Neural progenitor cell (in vitro differentiated cells): ENCODE data around the gene PEX5L. TPM values are rescaled to one million over a fixed set of nuclear protein-coding genes. Genes with fewer than 3 reads are reported as not detected.
"Not testable (repeated sequence)": the region's sequence is repeated elsewhere in the genome, so short reads cannot be mapped to it uniquely, and the experiment has no call there.

Experiments
- DNase-seq: peaks from one replicate; pipeline ENCODE4 v3.0.0-alpha.2; 2016; ENCODE audit warnings: low spot score
- H2AFZ ChIP-seq: fragments of 200-600 bp; sonication (generic); replicated peaks from 2 replicates; pipeline ENCODE4 v1.6.1; 2016; ENCODE audit warnings: antibody characterized with exemption
- H3F3A ChIP-seq: fragments of 200-600 bp; sonication (generic); 2 replicates; pipeline ENCODE4 v1.6.1; 2016; ENCODE audit warnings: antibody characterized with exemption, low read depth
- H3K27ac ChIP-seq: fragments of 200-600 bp; sonication (generic); 2 replicates; pipeline ENCODE4 v1.5.1; 2016; ENCODE audit warnings: mild to moderate bottlenecking
- H3K27me3 ChIP-seq: fragments of 200-600 bp; sonication (generic); 2 replicates; pipeline ENCODE4 v1.6.1; 2016; ENCODE audit warnings: mild to moderate bottlenecking, moderate library complexity
- H3K36me3 ChIP-seq: fragments of 200-600 bp; sonication (generic); 2 replicates; pipeline ENCODE4 v1.5.1; 2016
- H3K4me1 ChIP-seq: fragments of 200-600 bp; sonication (generic); 2 replicates; pipeline ENCODE4 v1.6.1; 2016; ENCODE audit warnings: mixed run types
- H3K4me2 ChIP-seq: fragments of 200-600 bp; sonication (generic); 2 replicates; pipeline ENCODE4 v1.6.1; 2016
- H3K4me3 ChIP-seq: fragments of 200-600 bp; sonication (generic); 2 replicates; pipeline ENCODE4 v1.5.1; 2016
- H3K79me2 ChIP-seq: fragments of 200-600 bp; sonication (generic); 2 replicates; pipeline ENCODE4 v1.6.1; 2016; ENCODE audit warnings: low read depth
- H3K9ac ChIP-seq: fragments of 200-600 bp; sonication (generic); 2 replicates; pipeline ENCODE4 v1.6.1; 2016
- H3K9me3 ChIP-seq: fragments of 200-600 bp; sonication (generic); 2 replicates; pipeline ENCODE4 v1.5.1; 2016; ENCODE audit warnings: low read depth
- H4K20me1 ChIP-seq: fragments of 200-600 bp; sonication (generic); 2 replicates; pipeline ENCODE4 v1.6.1; 2016; ENCODE audit warnings: low read depth
- H3K27ac Mint-ChIP-seq: 3 replicates; pipeline ENCODE4 v1.8.0; 2021; ENCODE audit warnings: mixed read lengths
- H3K27me3 Mint-ChIP-seq: 2 replicates; pipeline ENCODE4 v1.8.0; 2022; ENCODE audit warnings: low read depth, mild to moderate bottlenecking, inconsistent platforms, moderate library complexity, mixed read lengths; ENCODE audit not compliant: insufficient read depth
- H3K36me3 Mint-ChIP-seq: 3 replicates; pipeline ENCODE4 v1.8.0; 2021; ENCODE audit warnings: mixed read lengths
- H3K4me1 Mint-ChIP-seq: 3 replicates; pipeline ENCODE4 v1.8.0; 2021; ENCODE audit warnings: mixed read lengths
- H3K4me3 Mint-ChIP-seq: 3 replicates; pipeline ENCODE4 v1.8.0; 2021; ENCODE audit warnings: mild to moderate bottlenecking, moderate library complexity, mixed read lengths
- H3K9me3 Mint-ChIP-seq: 3 replicates; pipeline ENCODE4 v1.8.0; 2020; ENCODE audit warnings: mixed read lengths
- EZH2 ChIP-seq: fragments of 200-600 bp; sonication (generic); IDR thresholded peaks from 2 replicates; pipeline ENCODE4 v1.6.1; 2017; ENCODE audit warnings: antibody characterized with exemption, mild to moderate bottlenecking, moderate library complexity
- EZH2phosphoT487 ChIP-seq: fragments of 200-600 bp; sonication (generic); IDR thresholded peaks from 2 replicates; pipeline ENCODE4 v1.6.1; 2017; ENCODE audit warnings: antibody characterized with exemption
- total RNA-seq: library from RNA; depleted of rRNA; stranded (reverse); fragments of >200 nt; gene quantifications from 2 replicates; pipeline ENCODE4 v1.2.3, GENCODE V29; 2015; ENCODE audit warnings: low replicate concordance
- TF ChIP-seq, protein P1 (sequence below): fragments of 200-600 bp; sonication (generic); IDR thresholded peaks from 2 replicates; pipeline ENCODE4 v1.5.1; 2017; ENCODE audit warnings: antibody characterized with exemption, mild to moderate bottlenecking

The PEX5L gene
- total RNA-seq, 1 donor from 2014 or later, result 0.90 TPM

DNA sequence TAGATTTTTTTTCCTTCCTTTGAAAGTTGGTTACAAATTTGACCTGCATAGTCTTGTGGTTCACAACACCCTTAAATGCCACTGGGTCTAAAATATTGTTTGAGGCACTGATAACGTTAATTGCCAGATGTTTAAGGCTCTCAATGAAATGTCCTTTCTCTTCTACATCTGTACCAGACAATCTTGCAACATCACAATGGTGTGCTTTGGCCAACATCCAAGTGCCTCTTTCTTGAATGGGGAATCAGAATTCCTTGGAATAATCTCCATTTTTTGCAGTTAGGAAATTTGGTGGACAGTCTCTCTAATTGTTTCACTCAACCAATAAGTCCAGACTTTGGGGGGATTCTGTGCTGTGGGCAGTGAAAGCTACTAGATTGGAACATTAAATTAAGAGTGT is 26.0 kb upstream of the PEX5L start:
- Histone ChIP-seq H4K20me1 (no peaks in the 10 kb centered on the region), H3K4me3 (no peak overlapping the region), H3K36me3 (no peaks in the 10 kb centered on the region), H3K4me1 (no peaks in the 10 kb centered on the region), H2AFZ (no peak overlapping the region), H3K27me3 (no peaks in the 10 kb centered on the region), H3K9me3 (no peaks in the 10 kb centered on the region), H3K4me2 (no peak overlapping the region), H3K79me2 (no peaks in the 10 kb centered on the region), H3K27ac (no peak overlapping the region), H3K9ac (no peak overlapping the region), H3F3A (no peaks in the 10 kb centered on the region)
- H3K4me1 Mint-ChIP-seq, result no peaks in the 10 kb centered on the region
- no peak for TF ChIP-seq EZH2
- TF ChIP-seq, protein P1, sequence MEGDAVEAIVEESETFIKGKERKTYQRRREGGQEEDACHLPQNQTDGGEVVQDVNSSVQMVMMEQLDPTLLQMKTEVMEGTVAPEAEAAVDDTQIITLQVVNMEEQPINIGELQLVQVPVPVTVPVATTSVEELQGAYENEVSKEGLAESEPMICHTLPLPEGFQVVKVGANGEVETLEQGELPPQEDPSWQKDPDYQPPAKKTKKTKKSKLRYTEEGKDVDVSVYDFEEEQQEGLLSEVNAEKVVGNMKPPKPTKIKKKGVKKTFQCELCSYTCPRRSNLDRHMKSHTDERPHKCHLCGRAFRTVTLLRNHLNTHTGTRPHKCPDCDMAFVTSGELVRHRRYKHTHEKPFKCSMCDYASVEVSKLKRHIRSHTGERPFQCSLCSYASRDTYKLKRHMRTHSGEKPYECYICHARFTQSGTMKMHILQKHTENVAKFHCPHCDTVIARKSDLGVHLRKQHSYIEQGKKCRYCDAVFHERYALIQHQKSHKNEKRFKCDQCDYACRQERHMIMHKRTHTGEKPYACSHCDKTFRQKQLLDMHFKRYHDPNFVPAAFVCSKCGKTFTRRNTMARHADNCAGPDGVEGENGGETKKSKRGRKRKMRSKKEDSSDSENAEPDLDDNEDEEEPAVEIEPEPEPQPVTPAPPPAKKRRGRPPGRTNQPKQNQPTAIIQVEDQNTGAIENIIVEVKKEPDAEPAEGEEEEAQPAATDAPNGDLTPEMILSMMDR, result no peak
- no peak for TF ChIP-seq EZH2phosphoT487
- H3K27me3 Mint-ChIP-seq, result no peaks in the 10 kb centered on the region
- H3K27ac Mint-ChIP-seq, result no peak overlapping the region
- H3K36me3 Mint-ChIP-seq, result no peaks in the 10 kb centered on the region
- H3K9me3 Mint-ChIP-seq, result no peaks in the 10 kb centered on the region
- DNase-seq, result no peak
- H3K4me3 Mint-ChIP-seq, result no peak overlapping the region

DNA sequence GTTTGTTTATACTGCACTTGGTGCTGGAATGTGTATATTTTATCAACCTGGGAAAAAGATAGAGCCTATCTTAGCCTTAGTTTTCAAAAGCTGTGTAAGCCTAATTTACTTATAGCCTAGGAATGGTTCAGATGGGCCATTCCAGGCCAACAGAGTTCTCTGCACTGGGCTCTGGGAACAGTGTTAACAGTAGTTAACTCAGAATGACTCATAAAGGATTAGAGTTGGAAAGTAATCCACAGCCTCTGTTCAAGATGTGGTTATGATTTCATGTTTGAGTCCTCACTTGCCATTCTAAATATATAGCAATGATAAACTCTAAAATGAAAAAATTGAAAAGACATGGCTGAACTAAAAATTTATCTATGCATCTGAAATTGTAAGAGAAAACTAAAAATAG is 22.6 kb upstream of the PEX5L start:
- no peaks in the 10 kb centered on the region for H3K27me3 Mint-ChIP-seq
- H3K9me3 Mint-ChIP-seq, result no peaks in the 10 kb centered on the region
- no peaks in the 10 kb centered on the region for H3K79me2 ChIP-seq

DNA sequence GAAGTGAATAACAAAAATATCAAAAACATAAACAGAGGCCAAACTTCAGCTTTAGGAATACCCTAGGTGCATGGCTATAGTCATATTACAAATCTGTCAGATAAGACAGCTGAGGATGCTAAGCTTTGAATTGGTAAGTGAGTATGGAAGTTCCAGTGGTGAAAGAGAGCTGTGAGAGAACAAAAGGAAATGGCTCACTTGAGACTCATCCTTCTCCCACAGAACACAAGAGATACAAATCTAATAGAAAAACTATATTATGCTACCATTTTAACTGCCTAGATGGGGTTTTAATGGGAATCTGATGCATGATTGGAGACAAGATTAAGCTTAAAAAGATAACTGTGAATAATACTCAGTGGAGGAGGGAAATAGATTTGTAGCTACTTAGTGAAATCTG is 21.5 kb upstream of the PEX5L start:
- Histone ChIP-seq H2AFZ (no peak overlapping the region), H3K27me3 (no peaks in the 10 kb centered on the region), H3K27ac (no peak overlapping the region), H3F3A (no peaks in the 10 kb centered on the region), H3K9me3 (no peaks in the 10 kb centered on the region), H3K36me3 (no peaks in the 10 kb centered on the region), H3K4me2 (no peak overlapping the region), H3K9ac (no peak overlapping the region), H3K4me1 (no peaks in the 10 kb centered on the region), H4K20me1 (no peaks in the 10 kb centered on the region), H3K79me2 (no peaks in the 10 kb centered on the region), H3K4me3 (no peak overlapping the region)
- Mint-ChIP-seq H3K4me1 (no peaks in the 10 kb centered on the region), H3K4me3 (no peak overlapping the region), H3K27me3 (no peaks in the 10 kb centered on the region), H3K36me3 (no peaks in the 10 kb centered on the region), H3K27ac (no peak overlapping the region), H3K9me3 (no peaks in the 10 kb centered on the region)
- TF ChIP-seq EZH2, result no peak
- TF ChIP-seq, protein P1, result no peak
- TF ChIP-seq EZH2phosphoT487, result no peak
- no peak for DNase-seq

More for the DNA sequence above, 22.6 kb upstream of the PEX5L start:
- Histone ChIP-seq H3K36me3 (no peaks in the 10 kb centered on the region), H4K20me1 (no peaks in the 10 kb centered on the region), H3K4me3 (no peak overlapping the region), H3K4me2 (no peak overlapping the region), H3K9me3 (no peaks in the 10 kb centered on the region), H2AFZ (no peak overlapping the region), H3F3A (no peaks in the 10 kb centered on the region), H3K27me3 (no peaks in the 10 kb centered on the region), H3K4me1 (no peaks in the 10 kb centered on the region), H3K27ac (no peak overlapping the region), H3K9ac (no peak overlapping the region)
- Mint-ChIP-seq H3K27ac (no peak overlapping the region), H3K4me1 (no peaks in the 10 kb centered on the region), H3K4me3 (no peak overlapping the region), H3K36me3 (no peaks in the 10 kb centered on the region)
- DNase-seq, result no peak
- no peak for TF ChIP-seq EZH2
- no peak for TF ChIP-seq EZH2phosphoT487
- TF ChIP-seq, protein P1, result no peak

DNA sequence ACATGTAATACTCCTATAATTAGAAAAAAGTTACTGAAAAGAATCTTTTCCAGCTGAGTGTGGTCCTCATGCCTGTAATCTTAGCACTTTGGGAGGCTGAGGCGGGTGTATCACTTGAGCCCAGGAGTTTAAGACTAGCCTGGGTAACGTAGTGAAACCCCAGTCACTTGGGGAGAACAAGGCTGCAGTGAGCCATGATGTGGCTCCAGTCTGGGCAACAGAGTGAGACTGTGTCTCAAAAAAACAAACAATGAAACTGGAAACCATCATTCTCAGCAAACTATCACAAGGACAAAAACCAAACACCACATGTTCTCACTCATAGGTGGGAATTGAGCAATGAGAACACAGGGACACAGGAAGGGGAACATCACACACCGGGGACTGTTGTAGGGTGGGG is 18.9 kb upstream of the PEX5L start:
- not testable (repeated sequence) for H3K4me1 ChIP-seq, H3K27me3 Mint-ChIP-seq, H3K27me3 ChIP-seq, H4K20me1 ChIP-seq, H3K9me3 ChIP-seq, H3K4me3 ChIP-seq, H3K36me3 Mint-ChIP-seq, H3K36me3 ChIP-seq, H3K4me1 Mint-ChIP-seq, H3K27ac Mint-ChIP-seq, DNase-seq, H3K9ac ChIP-seq, H3K79me2 ChIP-seq, H3F3A ChIP-seq, H3K4me2 ChIP-seq, H3K27ac ChIP-seq, H3K9me3 Mint-ChIP-seq
- peak overlapping the region; percentile 22 for H3K4me3 Mint-ChIP-seq
- H2AFZ ChIP-seq, result peak overlapping the region; percentile 18
